ENCODE data around the gene WDFY2. TPM values are rescaled to one million over a fixed set of nuclear protein-coding genes. Genes with fewer than 3 reads are reported as not detected.
A peak's percentile ranks its signal among the peaks of the same experiment; 100 is the strongest.

WDFY2 gene
- total RNA-seq, 1 experiment from 2014 or later, result 26.4 TPM

- H2BK20ac ChIP-seq (ENCODE audit: low read depth, low read length, poor library complexity, severe bottlenecking), result no peak overlapping the region
- H2AK5ac ChIP-seq (ENCODE audit: insufficient read length, low read length), result no peak overlapping the region
- DNase-seq, result no peak
- no peak overlapping the region for H3K56ac ChIP-seq (ENCODE audit: insufficient read length, low read depth, low read length)
- H3T11ph ChIP-seq (ENCODE audit: low read length), result no peak overlapping the region
- no peaks in the 10 kb centered on the region for H3K23me2 ChIP-seq (ENCODE audit: insufficient read length, low read depth, low read length, poor library complexity, severe bottlenecking)
- no peak overlapping the region for H4K5ac ChIP-seq (ENCODE audit: insufficient read length, low read depth, low read length)
- Mint-ChIP-seq H3K27ac (peak overlapping the region; percentile 60 to 72 (median 71); a peak in 4 of 7 replicates), H3K27me3 (ENCODE audit: low read depth) (no peaks in the 10 kb centered on the region), H3K36me3 (ENCODE audit: insufficient read depth in 1 of 3, low read depth in 3 of 3) (peaks cover 8 to 20% (median 16%) of the 10 kb centered on the region in 3 experiments; a peak in 6 of 7 replicates), H3K4me1 (peaks cover 6 to 22% of the 10 kb centered on the region in 2 experiments), H3K9me3 (peaks cover 0 to 6% of the 10 kb centered on the region in 2 experiments; a peak in 1 of 5 replicates), H3K4me3 (no peak overlapping the region)
- H3K9me3 ChIP-seq (ENCODE audit: control insufficient read depth, low read depth, low read length), result no peaks in the 10 kb centered on the region
- H3K4me2 ChIP-seq (ENCODE audit: insufficient read depth, insufficient read length, low read length), result no peak overlapping the region
- no peaks in the 10 kb centered on the region for H3K79me1 ChIP-seq (ENCODE audit: insufficient read depth, low read depth, low read length, poor library complexity, severe bottlenecking)
- no peak for TF ChIP-seq CTCF (conservative IDR thresholded peaks at IDR 0.05)
- no peak overlapping the region for H2BK15ac ChIP-seq (ENCODE audit: low read depth, low read length)
- H3K79me2 ChIP-seq (ENCODE audit: insufficient read depth, low read length), result peaks cover 3% of the 10 kb centered on the region; the same call in 1 of the 2 replicates
- no peak overlapping the region for H3K4ac ChIP-seq (ENCODE audit: low read depth, low read length)
- no peak overlapping the region for H4K91ac ChIP-seq (ENCODE audit: insufficient read length, low read depth, low read length)
- no CpG with 5 or more reads among the region's 1 CpG for WGBS (ENCODE audit: extremely low coverage, insufficient read length, low lambda C conversion rate)
- H3K4me1 ChIP-seq (ENCODE audit: insufficient read depth, low read length), result no peaks in the 10 kb centered on the region
- no peaks in the 10 kb centered on the region for H4K20me1 ChIP-seq (ENCODE audit: control insufficient read depth, insufficient read depth, insufficient read length)
- no peak overlapping the region for H4K8ac ChIP-seq (replicated peaks; ENCODE audit: insufficient read length, low read depth, low read length)
- H3K23ac ChIP-seq (ENCODE audit: insufficient read length, low read depth, low read length), result no peak overlapping the region
- H2BK5ac ChIP-seq (ENCODE audit: insufficient read length, low read length), result no peak overlapping the region
- H3K27me3 ChIP-seq (ENCODE audit: insufficient read depth, low read length), result no peaks in the 10 kb centered on the region
- no peak overlapping the region for H2BK120ac ChIP-seq (ENCODE audit: low read depth, low read length, poor library complexity, severe bottlenecking)
- no peak overlapping the region for H3K9ac ChIP-seq (ENCODE audit: extremely low read depth, insufficient read length, low read length)
- no peak overlapping the region for H2AFZ ChIP-seq (ENCODE audit: low read length)
- no peak overlapping the region for H2BK12ac ChIP-seq (ENCODE audit: insufficient read length, low read depth, low read length)
- H3K14ac ChIP-seq (ENCODE audit: insufficient read depth, low read length), result no peak overlapping the region
- H3K18ac ChIP-seq (ENCODE audit: insufficient read length, low read depth, low read length), result no peak overlapping the region
- H3K27ac ChIP-seq (ENCODE audit: insufficient read length, low read depth, low read length), result no peak overlapping the region
Observed at GRCh38 chr13:51666374-51666773, 82.1 kb downstream of the WDFY2 start.
